T47D (cell line): Measurements from ENCODE around the gene PRSS1.
"Not testable (repeated sequence)": the region's sequence is repeated elsewhere in the genome, so short reads cannot be mapped to it uniquely, and the experiment has no call there.

Experiments
- DNase-seq, 2 experiments: peaks; one replicate each; pipeline versions ENCODE4 v3.0.0 to v3.0.0-alpha.2; 2011 to 2012; ENCODE audit warnings: low read depth in 1 of 2, low spot score in 1 of 2
- JUND ChIP-seq: IDR thresholded peaks from 2 replicates; pipeline ENCODE4 v1.6.1; 2012; ENCODE audit warnings: low read depth
- in situ Hi-C: cut with HindIII; loops from 2 replicates; pipeline ENCODE4 v1.10.0; 2016; ENCODE audit warnings: low sequenced_read_pairs, low pct_unique_long_range_greater_than_20kb

PRSS1 gene

GRCh38 chr7:142749218-142749993 is at the start of gene PRSS1:
TSS of gene PRSS1 (plus strand) at chr7:142749472. CDS start at chr7:142749485, 13 bp downstream.
- no peak for DNase-seq
- no peak for TF ChIP-seq JUND
- in situ Hi-C loops = no loop called here

GRCh38 chr7:142700935-142701334 is 48.3 kb upstream of the PRSS1 start:
- in situ Hi-C loops, DNase-seq: not testable (repeated sequence)

- TF ChIP-seq JUND = no peak
- in situ Hi-C loops = no loop called here
- no peak for DNase-seq
Measured at GRCh38 chr7:142703655-142704305, 45.5 kb upstream of the PRSS1 start.

DNA sequence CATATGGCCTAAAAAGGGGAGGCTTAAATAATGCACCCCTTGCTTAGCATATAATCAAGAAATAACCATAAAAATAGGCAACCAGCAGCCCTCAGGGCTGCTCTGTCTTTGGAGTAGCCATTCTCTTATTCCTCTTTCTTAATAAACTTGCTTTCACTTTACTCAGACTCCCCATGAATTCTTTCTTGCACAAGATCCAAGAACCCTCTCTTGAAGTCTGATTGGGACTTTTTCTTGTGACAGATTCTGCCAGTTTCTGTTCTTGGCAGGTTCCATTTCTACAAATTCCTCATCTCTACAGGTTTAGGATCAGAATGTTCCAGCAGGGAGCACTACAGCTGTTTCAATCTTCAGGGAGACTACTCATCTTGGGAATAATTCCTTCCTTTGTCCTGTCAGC is 40.5 kb upstream of the PRSS1 start:
- DNase-seq, in situ Hi-C loops: not testable (repeated sequence)

GRCh38 chr7:142709921-142710320 is 39.4 kb upstream of the PRSS1 start:
- DNase-seq = no peak
- TF ChIP-seq JUND = no peak
- in situ Hi-C loops = no loop called here

- in situ Hi-C loops = no loop called here
- no peak for DNase-seq
- TF ChIP-seq JUND = no peak
Measured at GRCh38 chr7:142711196-142711595, 38.1 kb upstream of the PRSS1 start.

GRCh38 chr7:142711746-142712616 is 37.3 kb upstream of the PRSS1 start:
- in situ Hi-C loops = no loop called here
- TF ChIP-seq JUND = no peak
- peak; percentile 4 to 28 for DNase-seq

DNA sequence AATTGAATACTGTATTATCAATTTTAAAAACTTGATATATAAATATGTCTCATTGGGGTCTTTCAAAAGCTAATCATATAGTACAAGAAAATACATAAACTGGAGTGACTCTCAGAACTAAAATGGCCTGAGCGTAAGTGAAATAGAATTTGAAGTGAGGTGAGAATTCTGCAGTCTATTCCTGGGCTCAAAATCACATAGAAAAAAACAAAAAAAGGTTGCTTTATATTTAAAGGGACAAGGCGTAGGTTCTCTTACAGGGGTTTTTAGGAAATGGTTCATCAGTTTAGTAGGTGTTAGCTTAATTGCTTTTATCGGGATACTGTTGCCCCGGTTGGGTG is 36.7 kb upstream of the PRSS1 start:
- in situ Hi-C loops = no loop called here
- no peak for TF ChIP-seq JUND
- no peak for DNase-seq

- DNase-seq = no peak
- in situ Hi-C loops = no loop called here
- no peak for TF ChIP-seq JUND
Measured at GRCh38 chr7:142714375-142714774, 34.9 kb upstream of the PRSS1 start.

DNA sequence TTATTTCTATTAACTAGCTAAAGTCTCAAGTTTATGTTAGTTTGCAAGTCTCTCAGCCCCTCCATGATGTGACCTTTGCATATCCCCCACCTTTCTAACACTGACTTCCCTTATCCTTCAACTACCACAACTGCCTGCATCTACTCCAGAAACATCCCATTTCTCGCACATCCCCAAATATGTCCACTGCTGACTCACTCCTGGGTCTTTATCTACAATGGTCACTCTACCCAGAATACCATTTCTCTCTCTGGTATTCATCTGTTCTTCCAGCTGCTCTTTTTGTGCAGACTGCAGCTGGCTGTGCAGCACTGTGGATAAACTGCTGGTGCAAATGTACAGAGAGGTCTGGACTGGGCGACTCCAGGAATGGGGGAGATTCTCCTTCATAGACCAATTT is 32.7 kb upstream of the PRSS1 start:
- no peak for DNase-seq
- TF ChIP-seq JUND = no peak
- in situ Hi-C loops = no loop called here

DNA sequence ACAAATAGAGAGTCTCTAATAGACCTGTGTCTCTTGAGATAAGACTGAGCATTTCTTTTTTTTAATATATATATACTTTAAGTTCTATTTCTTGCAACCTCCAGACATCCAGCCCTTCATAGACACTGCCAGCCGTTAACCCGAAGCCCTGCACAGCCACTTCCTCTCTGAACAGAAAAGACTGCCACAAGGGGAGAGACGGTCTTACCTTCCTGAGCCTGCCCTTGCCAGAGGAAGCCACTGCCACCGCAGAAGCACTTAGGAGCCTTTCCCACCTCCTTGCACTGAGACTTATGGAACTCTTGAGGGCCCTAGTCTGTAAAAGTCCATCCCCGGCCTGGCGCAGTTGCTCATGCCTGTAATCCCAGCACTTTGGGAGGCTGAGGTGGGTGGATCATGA is 31.8 kb upstream of the PRSS1 start:
- no peak for DNase-seq
- TF ChIP-seq JUND = no peak
- in situ Hi-C loops = no loop called here

DNA sequence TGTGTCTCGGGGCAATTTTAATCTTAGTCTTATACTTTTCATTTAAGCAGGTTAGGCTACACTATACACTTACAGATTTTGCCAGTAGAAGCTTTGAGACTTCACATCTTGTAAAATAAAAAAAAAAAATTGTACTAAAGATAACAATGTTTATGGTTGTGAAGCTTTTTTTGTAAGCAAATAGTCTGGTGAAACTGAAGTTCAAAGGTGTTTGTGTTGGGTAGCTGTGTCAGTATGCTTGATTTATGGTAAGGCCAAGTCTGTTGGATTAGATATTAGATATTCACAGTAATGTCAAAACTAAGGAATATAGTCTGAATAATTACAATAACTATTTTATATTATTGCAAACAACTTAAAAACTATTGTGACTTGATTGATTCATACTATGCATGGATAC is 31.0 kb upstream of the PRSS1 start:
- no peak for DNase-seq
- TF ChIP-seq JUND = no peak
- in situ Hi-C loops = no loop called here

- no peak for DNase-seq
- in situ Hi-C loops = no loop called here
- TF ChIP-seq JUND = no peak
Measured at GRCh38 chr7:142720172-142720773, 29.0 kb upstream of the PRSS1 start.
